ENCODE measurements around the gene PRC1.

PRC1 gene
- total RNA-seq, result 1.9 to 2.1 (median 1.9) reads per million in 3 donors

DNA sequence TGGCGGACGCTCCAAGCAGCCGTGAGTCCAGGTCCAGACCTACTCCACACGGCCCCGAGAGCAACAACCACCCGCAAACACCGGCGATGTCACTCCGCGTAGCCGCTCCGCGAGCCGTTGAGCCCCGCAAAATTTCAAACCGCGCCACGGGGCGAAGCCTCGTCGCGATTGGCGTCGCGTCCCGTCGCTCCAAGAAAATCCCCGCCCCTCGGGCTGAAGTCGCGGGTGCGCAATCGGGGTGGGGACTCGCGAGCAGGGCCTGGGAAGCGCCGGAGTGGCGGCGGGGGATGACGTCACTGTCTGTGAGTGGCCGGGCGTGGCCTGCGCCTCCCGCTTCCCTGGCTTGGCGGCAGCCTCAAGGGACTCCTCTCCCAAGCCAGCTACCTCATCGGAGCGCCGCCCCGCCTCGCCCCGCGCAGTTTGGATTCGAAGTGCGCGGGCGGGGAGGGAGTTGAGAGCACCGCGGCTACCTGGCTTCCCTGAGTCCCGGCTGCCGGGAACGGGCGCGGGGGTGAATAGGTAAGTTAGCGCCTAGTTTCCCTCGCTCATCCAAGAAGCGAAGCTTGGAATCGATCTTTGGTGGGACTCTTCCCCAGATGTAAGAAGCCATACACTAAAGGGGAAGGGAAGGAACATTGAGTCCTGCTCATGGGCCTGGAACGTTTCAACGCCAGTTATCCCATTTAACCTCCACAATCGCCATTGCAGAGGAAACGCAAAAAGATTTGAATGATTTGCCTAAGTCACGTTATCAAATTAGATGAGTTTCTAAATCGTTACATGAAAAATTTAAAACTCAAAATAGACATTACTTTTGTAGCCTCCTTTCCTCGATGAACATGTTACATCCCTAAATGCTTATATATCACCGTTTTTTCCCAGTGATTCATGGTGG is at the start of gene PRC1:
PRC1 (minus strand) TSS at position 119 of the 895 bp plus-strand sequence; CDS start at position 1, 118 bp downstream.
- DNase-seq, result peak; percentile 97
- Histone ChIP-seq H3K27me3 (replicated peaks; ENCODE audit: control insufficient read depth, insufficient read depth, low read length, poor library complexity, severe bottlenecking) (no peaks in the 10 kb centered on the region), H3K36me3 (ENCODE audit: control insufficient read depth, insufficient read depth, low read length) (peaks cover 23% of the 10 kb centered on the region), H3K4me1 (ENCODE audit: control insufficient read depth, insufficient read depth, low read length, poor library complexity, severe bottlenecking) (peaks cover 4% of the 10 kb centered on the region), H3K9me3 (ENCODE audit: control insufficient read depth, low read length) (no peaks in the 10 kb centered on the region), H3K4me3 (ENCODE audit: insufficient read depth, low read depth, low read length, poor library complexity, severe bottlenecking) (peak within 1 kb of the TSS; percentile 97), H3K27ac (ENCODE audit: insufficient read depth, low read length, poor library complexity, severe bottlenecking) (peak within 1 kb of the TSS; percentile 76)

DNA sequence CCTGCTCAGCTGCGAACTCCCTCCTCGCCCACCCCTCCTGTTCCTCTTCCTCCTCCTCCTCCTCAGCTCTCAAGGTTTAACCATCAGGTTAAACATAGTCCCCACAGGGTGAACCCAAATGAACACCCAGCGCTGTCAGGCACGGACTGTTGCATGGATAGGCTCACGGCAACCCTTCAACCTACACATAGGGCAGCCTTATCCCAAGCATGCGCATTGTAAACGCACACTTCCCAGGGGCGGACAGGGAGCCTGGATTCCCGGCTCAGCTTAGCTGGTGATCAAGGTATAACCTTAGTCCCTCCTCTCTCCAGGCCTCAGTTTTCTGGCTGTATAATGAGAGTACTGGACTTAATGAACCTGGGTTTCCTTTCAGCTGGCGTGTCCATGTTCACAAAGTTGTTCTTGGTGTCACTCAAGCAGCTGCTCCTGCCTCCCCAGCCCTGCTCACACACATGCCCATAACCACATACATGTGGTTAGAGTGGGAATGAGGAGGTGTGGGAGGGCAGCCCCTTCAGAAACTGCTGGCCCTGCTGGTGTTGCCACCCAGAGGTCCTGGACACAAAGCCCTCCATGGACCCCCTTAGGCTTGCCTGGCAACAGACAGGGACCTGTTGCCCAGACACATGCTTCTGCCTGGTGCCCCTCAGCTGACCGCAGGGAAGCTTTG is 49.0 kb upstream of the PRC1 start:
- Histone ChIP-seq H3K36me3 (ENCODE audit: control insufficient read depth, insufficient read depth, low read length) (no peaks in the 10 kb centered on the region), H3K27ac (ENCODE audit: insufficient read depth, low read length, poor library complexity, severe bottlenecking) (no peak overlapping the region), H3K9me3 (ENCODE audit: control insufficient read depth, low read length) (no peaks in the 10 kb centered on the region), H3K4me3 (ENCODE audit: insufficient read depth, low read depth, low read length, poor library complexity, severe bottlenecking) (no peak overlapping the region), H3K4me1 (ENCODE audit: control insufficient read depth, insufficient read depth, low read length, poor library complexity, severe bottlenecking) (peaks cover 5% of the 10 kb centered on the region), H3K27me3 (replicated peaks; ENCODE audit: control insufficient read depth, insufficient read depth, low read length, poor library complexity, severe bottlenecking) (no peaks in the 10 kb centered on the region)
- DNase-seq, result no peak

DNA sequence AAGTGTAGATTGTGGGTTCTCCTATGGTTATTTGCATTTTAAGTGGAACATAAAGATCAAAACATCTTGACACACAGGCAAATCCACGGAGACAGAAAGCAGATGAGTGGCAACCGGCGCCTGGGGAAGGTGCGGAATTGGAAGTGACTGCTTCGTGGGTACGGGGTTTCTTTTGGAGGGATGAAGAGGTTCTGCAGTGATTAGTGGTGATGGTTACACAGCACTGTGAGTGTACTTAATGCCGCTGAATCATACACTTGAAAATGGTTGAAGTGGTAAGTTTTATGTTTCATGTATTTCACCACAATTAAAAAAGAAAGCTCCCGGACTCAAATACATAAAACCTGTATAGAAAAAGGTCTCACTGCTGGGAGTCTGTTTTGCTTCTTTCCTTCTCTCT is 46.5 kb upstream of the PRC1 start:
- Histone ChIP-seq H3K27ac (ENCODE audit: insufficient read depth, low read length, poor library complexity, severe bottlenecking) (no peak overlapping the region), H3K4me3 (ENCODE audit: insufficient read depth, low read depth, low read length, poor library complexity, severe bottlenecking) (no peak overlapping the region), H3K27me3 (replicated peaks; ENCODE audit: control insufficient read depth, insufficient read depth, low read length, poor library complexity, severe bottlenecking) (no peaks in the 10 kb centered on the region), H3K36me3 (ENCODE audit: control insufficient read depth, insufficient read depth, low read length) (no peaks in the 10 kb centered on the region), H3K4me1 (ENCODE audit: control insufficient read depth, insufficient read depth, low read length, poor library complexity, severe bottlenecking) (no peaks in the 10 kb centered on the region), H3K9me3 (ENCODE audit: control insufficient read depth, low read length) (no peaks in the 10 kb centered on the region)
- DNase-seq, result no peak

- Histone ChIP-seq H3K36me3 (ENCODE audit: control insufficient read depth, insufficient read depth, low read length) (no peaks in the 10 kb centered on the region), H3K9me3 (ENCODE audit: control insufficient read depth, low read length) (no peaks in the 10 kb centered on the region), H3K27ac (ENCODE audit: insufficient read depth, low read length, poor library complexity, severe bottlenecking) (no peak overlapping the region), H3K4me3 (ENCODE audit: insufficient read depth, low read depth, low read length, poor library complexity, severe bottlenecking) (no peak overlapping the region), H3K27me3 (replicated peaks; ENCODE audit: control insufficient read depth, insufficient read depth, low read length, poor library complexity, severe bottlenecking) (no peaks in the 10 kb centered on the region), H3K4me1 (ENCODE audit: control insufficient read depth, insufficient read depth, low read length, poor library complexity, severe bottlenecking) (no peaks in the 10 kb centered on the region)
- DNase-seq, result no peak
These were observed 45.7 kb upstream of the PRC1 start for GRCh38 chr15:91039996-91040395.

DNA sequence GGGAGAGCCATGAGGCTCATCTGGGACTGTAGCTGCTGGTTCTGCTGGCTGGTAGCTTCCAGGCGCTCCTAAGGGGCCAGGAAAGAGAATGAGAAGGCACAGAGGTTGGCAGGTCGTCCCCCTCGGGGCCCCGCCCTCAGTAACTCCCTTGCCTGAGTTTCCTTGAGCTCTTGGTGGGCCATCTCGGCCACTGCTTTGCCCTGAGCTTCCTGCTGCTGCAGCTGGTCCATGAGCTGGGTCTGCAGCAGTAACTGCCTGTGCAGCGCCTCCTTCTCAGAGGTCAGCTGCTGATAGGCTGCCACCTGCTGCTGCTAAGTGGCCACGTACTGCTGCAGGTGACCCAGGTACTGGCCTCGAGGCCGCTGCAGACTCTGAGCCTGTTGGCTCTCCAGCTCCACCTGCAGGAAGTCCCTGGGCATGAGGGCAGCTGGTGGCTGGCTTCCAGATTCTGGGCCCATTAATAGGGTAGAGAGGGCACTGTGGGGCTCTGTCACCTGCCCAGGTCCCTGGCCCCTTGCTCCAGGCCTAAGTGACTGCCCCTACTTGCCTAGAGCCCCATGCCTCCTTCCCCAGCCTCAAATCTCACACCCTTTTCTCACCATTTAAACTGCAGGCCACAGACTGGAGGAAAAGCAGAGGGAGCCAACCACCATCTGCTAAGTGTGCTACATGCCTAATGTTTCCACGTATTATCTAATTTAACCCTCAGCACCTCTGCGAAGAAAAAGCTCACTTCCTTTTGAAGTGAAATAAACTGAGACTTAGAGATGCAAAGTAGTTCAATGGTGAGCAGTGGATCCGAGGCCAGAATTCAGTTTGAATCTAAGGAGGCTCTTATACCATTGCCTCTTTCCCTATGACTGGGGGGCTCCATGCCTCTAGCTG is 38.8 kb upstream of the PRC1 start:
- H3K27ac ChIP-seq (ENCODE audit: insufficient read depth, low read length, poor library complexity, severe bottlenecking), result no peak overlapping the region
- H3K36me3 ChIP-seq (ENCODE audit: control insufficient read depth, insufficient read depth, low read length), result no peaks in the 10 kb centered on the region
- H3K27me3 ChIP-seq (replicated peaks; ENCODE audit: control insufficient read depth, insufficient read depth, low read length, poor library complexity, severe bottlenecking), result no peaks in the 10 kb centered on the region
- peak in 2 of 3 donors; percentile 27 to 36 for DNase-seq
- no peak overlapping the region for H3K4me3 ChIP-seq (ENCODE audit: insufficient read depth, low read depth, low read length, poor library complexity, severe bottlenecking)
- H3K4me1 ChIP-seq (ENCODE audit: control insufficient read depth, insufficient read depth, low read length, poor library complexity, severe bottlenecking), result no peaks in the 10 kb centered on the region
- no peaks in the 10 kb centered on the region for H3K9me3 ChIP-seq (ENCODE audit: control insufficient read depth, low read length)

GRCh38 chr15:91031796-91032195 is 37.5 kb upstream of the PRC1 start:
- no peak overlapping the region for H3K4me3 ChIP-seq (ENCODE audit: insufficient read depth, low read depth, low read length, poor library complexity, severe bottlenecking)
- no peak for DNase-seq
- H3K27me3 ChIP-seq (replicated peaks; ENCODE audit: control insufficient read depth, insufficient read depth, low read length, poor library complexity, severe bottlenecking), result no peaks in the 10 kb centered on the region
- no peaks in the 10 kb centered on the region for H3K36me3 ChIP-seq (ENCODE audit: control insufficient read depth, insufficient read depth, low read length)
- H3K4me1 ChIP-seq (ENCODE audit: control insufficient read depth, insufficient read depth, low read length, poor library complexity, severe bottlenecking), result no peaks in the 10 kb centered on the region
- H3K9me3 ChIP-seq (ENCODE audit: control insufficient read depth, low read length), result no peaks in the 10 kb centered on the region
- no peak overlapping the region for H3K27ac ChIP-seq (ENCODE audit: insufficient read depth, low read length, poor library complexity, severe bottlenecking)

GRCh38 chr15:91027677-91028076 is 33.3 kb upstream of the PRC1 start:
- Histone ChIP-seq H3K4me3 (ENCODE audit: insufficient read depth, low read depth, low read length, poor library complexity, severe bottlenecking) (no peak overlapping the region), H3K27me3 (replicated peaks; ENCODE audit: control insufficient read depth, insufficient read depth, low read length, poor library complexity, severe bottlenecking) (no peaks in the 10 kb centered on the region), H3K27ac (ENCODE audit: insufficient read depth, low read length, poor library complexity, severe bottlenecking) (no peak overlapping the region), H3K4me1 (ENCODE audit: control insufficient read depth, insufficient read depth, low read length, poor library complexity, severe bottlenecking) (no peaks in the 10 kb centered on the region), H3K9me3 (ENCODE audit: control insufficient read depth, low read length) (no peaks in the 10 kb centered on the region), H3K36me3 (ENCODE audit: control insufficient read depth, insufficient read depth, low read length) (no peaks in the 10 kb centered on the region)
- DNase-seq, result no peak

DNA sequence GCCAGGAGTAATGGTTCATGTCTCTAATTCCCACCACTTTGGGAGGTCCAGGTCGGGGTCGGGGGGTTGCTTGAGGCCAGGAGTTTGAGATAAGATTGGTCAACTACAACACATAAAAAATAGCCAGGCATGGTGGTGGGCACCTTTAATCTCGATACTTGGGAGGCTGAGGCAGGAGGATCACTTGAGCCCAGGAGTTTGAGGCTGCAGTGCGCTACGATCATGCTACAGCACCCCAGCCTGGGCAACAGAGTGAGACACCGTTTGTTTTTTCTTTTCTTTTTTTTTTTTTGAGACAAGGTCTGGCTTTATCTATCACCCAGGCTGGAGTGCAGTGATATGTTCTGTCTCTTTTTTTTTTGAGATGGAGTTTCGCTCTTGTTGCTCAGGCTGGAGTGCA is 29.4 kb upstream of the PRC1 start:
- DNase-seq, result no peak
- Histone ChIP-seq H3K4me3 (ENCODE audit: insufficient read depth, low read depth, low read length, poor library complexity, severe bottlenecking) (no peak overlapping the region), H3K9me3 (ENCODE audit: control insufficient read depth, low read length) (no peaks in the 10 kb centered on the region), H3K27me3 (replicated peaks; ENCODE audit: control insufficient read depth, insufficient read depth, low read length, poor library complexity, severe bottlenecking) (no peaks in the 10 kb centered on the region), H3K4me1 (ENCODE audit: control insufficient read depth, insufficient read depth, low read length, poor library complexity, severe bottlenecking) (peaks cover 8% of the 10 kb centered on the region), H3K36me3 (ENCODE audit: control insufficient read depth, insufficient read depth, low read length) (no peaks in the 10 kb centered on the region), H3K27ac (ENCODE audit: insufficient read depth, low read length, poor library complexity, severe bottlenecking) (no peak overlapping the region)

GRCh38 chr15:91022832-91023129 is 28.4 kb upstream of the PRC1 start:
- Histone ChIP-seq H3K36me3 (ENCODE audit: control insufficient read depth, insufficient read depth, low read length) (no peaks in the 10 kb centered on the region), H3K27ac (ENCODE audit: insufficient read depth, low read length, poor library complexity, severe bottlenecking) (peak overlapping the region; percentile 69), H3K27me3 (replicated peaks; ENCODE audit: control insufficient read depth, insufficient read depth, low read length, poor library complexity, severe bottlenecking) (no peaks in the 10 kb centered on the region), H3K4me3 (ENCODE audit: insufficient read depth, low read depth, low read length, poor library complexity, severe bottlenecking) (peak overlapping the region; percentile 77), H3K9me3 (ENCODE audit: control insufficient read depth, low read length) (no peaks in the 10 kb centered on the region), H3K4me1 (ENCODE audit: control insufficient read depth, insufficient read depth, low read length, poor library complexity, severe bottlenecking) (peaks cover 8% of the 10 kb centered on the region)
- DNase-seq, result no peak
